ENCODE results near the gene GON4L.

GON4L gene

GRCh38 chr1:155741908-155742307 is 115.1 kb downstream of the GON4L start:
- TF ChIP-seq GATA3 (IDR thresholded peaks at IDR 0.05; ENCODE audit: low read depth, low read length), result no peak
- TF ChIP-seq GATA2 (IDR thresholded peaks at IDR 0.05; ENCODE audit: low read depth, low read length), result no peak

- TF ChIP-seq GATA3 (IDR thresholded peaks at IDR 0.05; ENCODE audit: low read depth, low read length) (no peak), GATA2 (IDR thresholded peaks at IDR 0.05; ENCODE audit: low read depth, low read length) (no peak)
These were observed 116.0 kb downstream of the GON4L start for GRCh38 chr1:155740995-155741394.

GRCh38 chr1:155729031-155729898 is 127.7 kb downstream of the GON4L start:
- TF ChIP-seq GATA3 (IDR thresholded peaks at IDR 0.05; ENCODE audit: low read depth, low read length) (no peak), GATA2 (IDR thresholded peaks at IDR 0.05; ENCODE audit: low read depth, low read length) (no peak)

- TF ChIP-seq GATA3 (IDR thresholded peaks at IDR 0.05; ENCODE audit: low read depth, low read length) (no peak), GATA2 (IDR thresholded peaks at IDR 0.05; ENCODE audit: low read depth, low read length) (no peak)
These were observed 131.9 kb downstream of the GON4L start for GRCh38 chr1:155725142-155725541.

- TF ChIP-seq GATA2 (IDR thresholded peaks at IDR 0.05; ENCODE audit: low read depth, low read length), result no peak
- no peak for TF ChIP-seq GATA3 (IDR thresholded peaks at IDR 0.05; ENCODE audit: low read depth, low read length)
These were observed 137.3 kb downstream of the GON4L start for GRCh38 chr1:155719703-155720102.

GRCh38 chr1:155718524-155719115 is 138.4 kb downstream of the GON4L start:
- 0 out of 2 replicates have a peak, but pooled peaks have one; percentile 13 for TF ChIP-seq GATA2 (IDR thresholded peaks at IDR 0.05; ENCODE audit: low read depth, low read length)

- no peak for TF ChIP-seq GATA3 (IDR thresholded peaks at IDR 0.05; ENCODE audit: low read depth, low read length)
- TF ChIP-seq GATA2 (IDR thresholded peaks at IDR 0.05; ENCODE audit: low read depth, low read length), result no peak
These were observed 140.0 kb downstream of the GON4L start for GRCh38 chr1:155717041-155717440.

- TF ChIP-seq GATA3 (IDR thresholded peaks at IDR 0.05; ENCODE audit: low read depth, low read length), result no peak
- no peak for TF ChIP-seq GATA2 (IDR thresholded peaks at IDR 0.05; ENCODE audit: low read depth, low read length)
These were observed 141.2 kb downstream of the GON4L start for GRCh38 chr1:155715777-155716176.

- TF ChIP-seq GATA2 (IDR thresholded peaks at IDR 0.05; ENCODE audit: low read depth, low read length) (no peak), GATA3 (IDR thresholded peaks at IDR 0.05; ENCODE audit: low read depth, low read length) (no peak)
These were observed 143.9 kb downstream of the GON4L start for GRCh38 chr1:155713075-155713474.

- TF ChIP-seq GATA3 (IDR thresholded peaks at IDR 0.05; ENCODE audit: low read depth, low read length) (no peak), GATA2 (IDR thresholded peaks at IDR 0.05; ENCODE audit: low read depth, low read length) (no peak)
These were observed 147.6 kb downstream of the GON4L start for GRCh38 chr1:155709391-155709790.

- TF ChIP-seq GATA2 (IDR thresholded peaks at IDR 0.05; ENCODE audit: low read depth, low read length) (no peak), GATA3 (IDR thresholded peaks at IDR 0.05; ENCODE audit: low read depth, low read length) (no peak)
These were observed 150.9 kb downstream of the GON4L start for GRCh38 chr1:155706139-155706538.

- TF ChIP-seq GATA2 (IDR thresholded peaks at IDR 0.05; ENCODE audit: low read depth, low read length) (no peak), GATA3 (IDR thresholded peaks at IDR 0.05; ENCODE audit: low read depth, low read length) (no peak)
These were observed 153.8 kb downstream of the GON4L start for GRCh38 chr1:155703216-155703615.
